ENCODE results near the gene CD36. TPM values are rescaled to one million over a fixed set of nuclear protein-coding genes. Genes with fewer than 3 reads are reported as not detected.

Gene CD36
- total RNA-seq, 1 experiment from 2014 or later, result 1.4 TPM

DNA sequence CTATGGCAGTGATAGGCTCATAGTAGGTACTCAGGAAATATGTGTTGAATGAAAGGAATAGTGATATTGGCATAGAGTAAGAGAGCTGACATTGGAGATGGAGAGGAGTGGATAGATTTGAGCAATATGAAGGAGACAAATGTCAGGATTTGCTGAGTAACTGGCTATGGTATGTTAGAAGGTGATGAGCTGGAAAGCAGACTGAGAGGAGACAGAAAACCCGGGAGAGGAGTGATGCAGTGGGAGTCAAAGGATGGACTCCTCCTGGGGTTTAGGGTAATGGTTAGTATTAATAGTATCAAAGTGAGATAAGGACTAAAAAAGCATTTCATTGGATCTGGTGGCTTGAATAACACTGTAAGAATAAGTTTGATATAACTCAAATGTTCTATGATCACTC lies 64.8 kb downstream of the CD36 start:
- no peak overlapping the region for H3K27ac Mint-ChIP-seq

More for the DNA sequence above, 64.8 kb downstream of the CD36 start:
- ATAC-seq, result no peak
- DNase-seq (ENCODE audit: low spot score), result no peak
- CTCF ChIA-PET, result interaction anchor here (1.2 kb wide), 1 partner anchor 554 kb away, joined by 3 read pairs; no protein-coding TSS in a partner anchor
- Mint-ChIP-seq H3K4me1 (peaks cover 9% of the 10 kb centered on the region), H3K9me3 (no peaks in the 10 kb centered on the region), H3K4me3 (no peak overlapping the region), H3K27me3 (ENCODE audit: low read depth) (no peaks in the 10 kb centered on the region), H3K36me3 (no peaks in the 10 kb centered on the region)
- no peak for TF ChIP-seq KAT7 (CRISPR knock-in tag; IDR thresholded peaks at IDR 0.05; ENCODE audit: borderline replicate concordance)
- TF ChIP-seq, protein P1, sequence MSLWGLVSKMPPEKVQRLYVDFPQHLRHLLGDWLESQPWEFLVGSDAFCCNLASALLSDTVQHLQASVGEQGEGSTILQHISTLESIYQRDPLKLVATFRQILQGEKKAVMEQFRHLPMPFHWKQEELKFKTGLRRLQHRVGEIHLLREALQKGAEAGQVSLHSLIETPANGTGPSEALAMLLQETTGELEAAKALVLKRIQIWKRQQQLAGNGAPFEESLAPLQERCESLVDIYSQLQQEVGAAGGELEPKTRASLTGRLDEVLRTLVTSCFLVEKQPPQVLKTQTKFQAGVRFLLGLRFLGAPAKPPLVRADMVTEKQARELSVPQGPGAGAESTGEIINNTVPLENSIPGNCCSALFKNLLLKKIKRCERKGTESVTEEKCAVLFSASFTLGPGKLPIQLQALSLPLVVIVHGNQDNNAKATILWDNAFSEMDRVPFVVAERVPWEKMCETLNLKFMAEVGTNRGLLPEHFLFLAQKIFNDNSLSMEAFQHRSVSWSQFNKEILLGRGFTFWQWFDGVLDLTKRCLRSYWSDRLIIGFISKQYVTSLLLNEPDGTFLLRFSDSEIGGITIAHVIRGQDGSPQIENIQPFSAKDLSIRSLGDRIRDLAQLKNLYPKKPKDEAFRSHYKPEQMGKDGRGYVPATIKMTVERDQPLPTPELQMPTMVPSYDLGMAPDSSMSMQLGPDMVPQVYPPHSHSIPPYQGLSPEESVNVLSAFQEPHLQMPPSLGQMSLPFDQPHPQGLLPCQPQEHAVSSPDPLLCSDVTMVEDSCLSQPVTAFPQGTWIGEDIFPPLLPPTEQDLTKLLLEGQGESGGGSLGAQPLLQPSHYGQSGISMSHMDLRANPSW (CRISPR knock-in tag; conservative IDR thresholded peaks at IDR 0.05; ENCODE audit: low read depth), result no peak
- no peak for TF ChIP-seq CREM (CRISPR knock-in tag; IDR thresholded peaks at IDR 0.05)
- TF ChIP-seq ZNF263 (CRISPR knock-in tag; IDR thresholded peaks at IDR 0.05; ENCODE audit: low read depth), result no peak
- no peak for TF ChIP-seq JUN (CRISPR knock-in tag; IDR thresholded peaks at IDR 0.05)
- TF ChIP-seq, protein P2, sequence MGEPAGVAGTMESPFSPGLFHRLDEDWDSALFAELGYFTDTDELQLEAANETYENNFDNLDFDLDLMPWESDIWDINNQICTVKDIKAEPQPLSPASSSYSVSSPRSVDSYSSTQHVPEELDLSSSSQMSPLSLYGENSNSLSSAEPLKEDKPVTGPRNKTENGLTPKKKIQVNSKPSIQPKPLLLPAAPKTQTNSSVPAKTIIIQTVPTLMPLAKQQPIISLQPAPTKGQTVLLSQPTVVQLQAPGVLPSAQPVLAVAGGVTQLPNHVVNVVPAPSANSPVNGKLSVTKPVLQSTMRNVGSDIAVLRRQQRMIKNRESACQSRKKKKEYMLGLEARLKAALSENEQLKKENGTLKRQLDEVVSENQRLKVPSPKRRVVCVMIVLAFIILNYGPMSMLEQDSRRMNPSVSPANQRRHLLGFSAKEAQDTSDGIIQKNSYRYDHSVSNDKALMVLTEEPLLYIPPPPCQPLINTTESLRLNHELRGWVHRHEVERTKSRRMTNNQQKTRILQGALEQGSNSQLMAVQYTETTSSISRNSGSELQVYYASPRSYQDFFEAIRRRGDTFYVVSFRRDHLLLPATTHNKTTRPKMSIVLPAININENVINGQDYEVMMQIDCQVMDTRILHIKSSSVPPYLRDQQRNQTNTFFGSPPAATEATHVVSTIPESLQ (CRISPR knock-in tag; IDR thresholded peaks at IDR 0.05), result no peak
- TF ChIP-seq, protein P3, sequence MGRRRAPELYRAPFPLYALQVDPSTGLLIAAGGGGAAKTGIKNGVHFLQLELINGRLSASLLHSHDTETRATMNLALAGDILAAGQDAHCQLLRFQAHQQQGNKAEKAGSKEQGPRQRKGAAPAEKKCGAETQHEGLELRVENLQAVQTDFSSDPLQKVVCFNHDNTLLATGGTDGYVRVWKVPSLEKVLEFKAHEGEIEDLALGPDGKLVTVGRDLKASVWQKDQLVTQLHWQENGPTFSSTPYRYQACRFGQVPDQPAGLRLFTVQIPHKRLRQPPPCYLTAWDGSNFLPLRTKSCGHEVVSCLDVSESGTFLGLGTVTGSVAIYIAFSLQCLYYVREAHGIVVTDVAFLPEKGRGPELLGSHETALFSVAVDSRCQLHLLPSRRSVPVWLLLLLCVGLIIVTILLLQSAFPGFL (CRISPR knock-in tag; IDR thresholded peaks at IDR 0.05; ENCODE audit: borderline replicate concordance), result no peak
- TF ChIP-seq SMAD4 (CRISPR knock-in tag; IDR thresholded peaks at IDR 0.05), result no peak
- TF ChIP-seq, protein P4, sequence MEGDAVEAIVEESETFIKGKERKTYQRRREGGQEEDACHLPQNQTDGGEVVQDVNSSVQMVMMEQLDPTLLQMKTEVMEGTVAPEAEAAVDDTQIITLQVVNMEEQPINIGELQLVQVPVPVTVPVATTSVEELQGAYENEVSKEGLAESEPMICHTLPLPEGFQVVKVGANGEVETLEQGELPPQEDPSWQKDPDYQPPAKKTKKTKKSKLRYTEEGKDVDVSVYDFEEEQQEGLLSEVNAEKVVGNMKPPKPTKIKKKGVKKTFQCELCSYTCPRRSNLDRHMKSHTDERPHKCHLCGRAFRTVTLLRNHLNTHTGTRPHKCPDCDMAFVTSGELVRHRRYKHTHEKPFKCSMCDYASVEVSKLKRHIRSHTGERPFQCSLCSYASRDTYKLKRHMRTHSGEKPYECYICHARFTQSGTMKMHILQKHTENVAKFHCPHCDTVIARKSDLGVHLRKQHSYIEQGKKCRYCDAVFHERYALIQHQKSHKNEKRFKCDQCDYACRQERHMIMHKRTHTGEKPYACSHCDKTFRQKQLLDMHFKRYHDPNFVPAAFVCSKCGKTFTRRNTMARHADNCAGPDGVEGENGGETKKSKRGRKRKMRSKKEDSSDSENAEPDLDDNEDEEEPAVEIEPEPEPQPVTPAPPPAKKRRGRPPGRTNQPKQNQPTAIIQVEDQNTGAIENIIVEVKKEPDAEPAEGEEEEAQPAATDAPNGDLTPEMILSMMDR (IDR thresholded peaks at IDR 0.05), result no peak
- TF ChIP-seq, protein P5, sequence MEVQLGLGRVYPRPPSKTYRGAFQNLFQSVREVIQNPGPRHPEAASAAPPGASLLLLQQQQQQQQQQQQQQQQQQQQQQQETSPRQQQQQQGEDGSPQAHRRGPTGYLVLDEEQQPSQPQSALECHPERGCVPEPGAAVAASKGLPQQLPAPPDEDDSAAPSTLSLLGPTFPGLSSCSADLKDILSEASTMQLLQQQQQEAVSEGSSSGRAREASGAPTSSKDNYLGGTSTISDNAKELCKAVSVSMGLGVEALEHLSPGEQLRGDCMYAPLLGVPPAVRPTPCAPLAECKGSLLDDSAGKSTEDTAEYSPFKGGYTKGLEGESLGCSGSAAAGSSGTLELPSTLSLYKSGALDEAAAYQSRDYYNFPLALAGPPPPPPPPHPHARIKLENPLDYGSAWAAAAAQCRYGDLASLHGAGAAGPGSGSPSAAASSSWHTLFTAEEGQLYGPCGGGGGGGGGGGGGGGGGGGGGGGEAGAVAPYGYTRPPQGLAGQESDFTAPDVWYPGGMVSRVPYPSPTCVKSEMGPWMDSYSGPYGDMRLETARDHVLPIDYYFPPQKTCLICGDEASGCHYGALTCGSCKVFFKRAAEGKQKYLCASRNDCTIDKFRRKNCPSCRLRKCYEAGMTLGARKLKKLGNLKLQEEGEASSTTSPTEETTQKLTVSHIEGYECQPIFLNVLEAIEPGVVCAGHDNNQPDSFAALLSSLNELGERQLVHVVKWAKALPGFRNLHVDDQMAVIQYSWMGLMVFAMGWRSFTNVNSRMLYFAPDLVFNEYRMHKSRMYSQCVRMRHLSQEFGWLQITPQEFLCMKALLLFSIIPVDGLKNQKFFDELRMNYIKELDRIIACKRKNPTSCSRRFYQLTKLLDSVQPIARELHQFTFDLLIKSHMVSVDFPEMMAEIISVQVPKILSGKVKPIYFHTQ (CRISPR knock-in tag; IDR thresholded peaks at IDR 0.05), result no peak
- TF ChIP-seq, protein P6, sequence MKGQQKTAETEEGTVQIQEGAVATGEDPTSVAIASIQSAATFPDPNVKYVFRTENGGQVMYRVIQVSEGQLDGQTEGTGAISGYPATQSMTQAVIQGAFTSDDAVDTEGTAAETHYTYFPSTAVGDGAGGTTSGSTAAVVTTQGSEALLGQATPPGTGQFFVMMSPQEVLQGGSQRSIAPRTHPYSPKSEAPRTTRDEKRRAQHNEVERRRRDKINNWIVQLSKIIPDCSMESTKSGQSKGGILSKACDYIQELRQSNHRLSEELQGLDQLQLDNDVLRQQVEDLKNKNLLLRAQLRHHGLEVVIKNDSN (CRISPR knock-in tag; IDR thresholded peaks at IDR 0.05), result no peak
- TF ChIP-seq ZBTB21 (CRISPR knock-in tag; IDR thresholded peaks at IDR 0.05; ENCODE audit: borderline replicate concordance), result no peak
- no peak for TF ChIP-seq TEAD4 (CRISPR knock-in tag; IDR thresholded peaks at IDR 0.05)
- TF ChIP-seq RORB (CRISPR knock-in tag; IDR thresholded peaks at IDR 0.05), result no peak
- TF ChIP-seq, protein P7, sequence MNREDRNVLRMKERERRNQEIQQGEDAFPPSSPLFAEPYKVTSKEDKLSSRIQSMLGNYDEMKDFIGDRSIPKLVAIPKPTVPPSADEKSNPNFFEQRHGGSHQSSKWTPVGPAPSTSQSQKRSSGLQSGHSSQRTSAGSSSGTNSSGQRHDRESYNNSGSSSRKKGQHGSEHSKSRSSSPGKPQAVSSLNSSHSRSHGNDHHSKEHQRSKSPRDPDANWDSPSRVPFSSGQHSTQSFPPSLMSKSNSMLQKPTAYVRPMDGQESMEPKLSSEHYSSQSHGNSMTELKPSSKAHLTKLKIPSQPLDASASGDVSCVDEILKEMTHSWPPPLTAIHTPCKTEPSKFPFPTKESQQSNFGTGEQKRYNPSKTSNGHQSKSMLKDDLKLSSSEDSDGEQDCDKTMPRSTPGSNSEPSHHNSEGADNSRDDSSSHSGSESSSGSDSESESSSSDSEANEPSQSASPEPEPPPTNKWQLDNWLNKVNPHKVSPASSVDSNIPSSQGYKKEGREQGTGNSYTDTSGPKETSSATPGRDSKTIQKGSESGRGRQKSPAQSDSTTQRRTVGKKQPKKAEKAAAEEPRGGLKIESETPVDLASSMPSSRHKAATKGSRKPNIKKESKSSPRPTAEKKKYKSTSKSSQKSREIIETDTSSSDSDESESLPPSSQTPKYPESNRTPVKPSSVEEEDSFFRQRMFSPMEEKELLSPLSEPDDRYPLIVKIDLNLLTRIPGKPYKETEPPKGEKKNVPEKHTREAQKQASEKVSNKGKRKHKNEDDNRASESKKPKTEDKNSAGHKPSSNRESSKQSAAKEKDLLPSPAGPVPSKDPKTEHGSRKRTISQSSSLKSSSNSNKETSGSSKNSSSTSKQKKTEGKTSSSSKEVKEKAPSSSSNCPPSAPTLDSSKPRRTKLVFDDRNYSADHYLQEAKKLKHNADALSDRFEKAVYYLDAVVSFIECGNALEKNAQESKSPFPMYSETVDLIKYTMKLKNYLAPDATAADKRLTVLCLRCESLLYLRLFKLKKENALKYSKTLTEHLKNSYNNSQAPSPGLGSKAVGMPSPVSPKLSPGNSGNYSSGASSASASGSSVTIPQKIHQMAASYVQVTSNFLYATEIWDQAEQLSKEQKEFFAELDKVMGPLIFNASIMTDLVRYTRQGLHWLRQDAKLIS (CRISPR knock-in tag; IDR thresholded peaks at IDR 0.05; ENCODE audit: borderline replicate concordance), result no peak
- TF ChIP-seq, protein P8, sequence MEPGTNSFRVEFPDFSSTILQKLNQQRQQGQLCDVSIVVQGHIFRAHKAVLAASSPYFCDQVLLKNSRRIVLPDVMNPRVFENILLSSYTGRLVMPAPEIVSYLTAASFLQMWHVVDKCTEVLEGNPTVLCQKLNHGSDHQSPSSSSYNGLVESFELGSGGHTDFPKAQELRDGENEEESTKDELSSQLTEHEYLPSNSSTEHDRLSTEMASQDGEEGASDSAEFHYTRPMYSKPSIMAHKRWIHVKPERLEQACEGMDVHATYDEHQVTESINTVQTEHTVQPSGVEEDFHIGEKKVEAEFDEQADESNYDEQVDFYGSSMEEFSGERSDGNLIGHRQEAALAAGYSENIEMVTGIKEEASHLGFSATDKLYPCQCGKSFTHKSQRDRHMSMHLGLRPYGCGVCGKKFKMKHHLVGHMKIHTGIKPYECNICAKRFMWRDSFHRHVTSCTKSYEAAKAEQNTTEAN (CRISPR knock-in tag; IDR thresholded peaks at IDR 0.05), result no peak
- TF ChIP-seq, protein P9, sequence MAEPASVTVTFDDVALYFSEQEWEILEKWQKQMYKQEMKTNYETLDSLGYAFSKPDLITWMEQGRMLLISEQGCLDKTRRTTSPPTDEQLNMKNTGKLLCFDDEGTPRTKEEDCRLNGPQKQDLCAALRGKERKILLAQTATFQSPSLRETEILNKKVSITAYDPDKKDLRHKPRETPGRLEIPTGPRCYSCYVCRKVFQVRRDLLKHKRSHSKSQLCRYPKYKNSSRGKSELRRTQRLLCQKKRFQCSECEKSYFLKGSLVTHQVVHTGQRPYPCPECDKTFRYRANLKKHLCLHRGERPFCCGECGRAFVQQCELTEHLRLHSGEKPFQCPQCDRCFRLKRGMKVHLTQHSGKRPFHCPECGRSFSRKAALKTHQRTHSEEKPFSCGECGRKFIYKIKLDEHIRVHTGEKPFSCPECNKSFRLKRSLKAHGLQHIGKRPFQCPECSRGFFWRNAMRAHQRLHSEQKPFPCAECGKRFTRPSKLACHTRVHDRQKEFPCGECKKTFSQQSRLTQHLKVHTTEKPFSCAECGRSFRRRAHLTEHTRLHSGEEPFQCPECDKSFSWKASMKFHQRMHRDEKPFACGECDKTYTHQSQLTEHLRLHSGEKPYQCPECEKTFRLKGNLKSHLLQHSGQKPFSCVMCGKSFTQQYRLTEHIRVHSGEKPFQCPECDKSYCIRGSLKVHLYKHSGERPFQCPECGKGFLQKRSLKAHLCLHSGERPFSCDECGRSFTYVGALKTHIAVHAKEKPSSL (CRISPR knock-in tag; conservative IDR thresholded peaks at IDR 0.05), result no peak
- no peak for TF ChIP-seq MYBL2 (CRISPR knock-in tag; IDR thresholded peaks at IDR 0.05)
- TF ChIP-seq ZNF396 (CRISPR knock-in tag; IDR thresholded peaks at IDR 0.05; ENCODE audit: borderline replicate concordance), result no peak
- POLR2A ChIA-PET, result no interaction called here

Data from WTC11 (cell line).